ENCODE results near the gene XPO1. TPM values are rescaled to one million over a fixed set of nuclear protein-coding genes. Genes with fewer than 3 reads are reported as not detected.

Gene XPO1
- total and polyA plus RNA-seq, 2 of the 4 experiments (the other 2 are of a cell fraction): 78.5 to 104 TPM

DNA sequence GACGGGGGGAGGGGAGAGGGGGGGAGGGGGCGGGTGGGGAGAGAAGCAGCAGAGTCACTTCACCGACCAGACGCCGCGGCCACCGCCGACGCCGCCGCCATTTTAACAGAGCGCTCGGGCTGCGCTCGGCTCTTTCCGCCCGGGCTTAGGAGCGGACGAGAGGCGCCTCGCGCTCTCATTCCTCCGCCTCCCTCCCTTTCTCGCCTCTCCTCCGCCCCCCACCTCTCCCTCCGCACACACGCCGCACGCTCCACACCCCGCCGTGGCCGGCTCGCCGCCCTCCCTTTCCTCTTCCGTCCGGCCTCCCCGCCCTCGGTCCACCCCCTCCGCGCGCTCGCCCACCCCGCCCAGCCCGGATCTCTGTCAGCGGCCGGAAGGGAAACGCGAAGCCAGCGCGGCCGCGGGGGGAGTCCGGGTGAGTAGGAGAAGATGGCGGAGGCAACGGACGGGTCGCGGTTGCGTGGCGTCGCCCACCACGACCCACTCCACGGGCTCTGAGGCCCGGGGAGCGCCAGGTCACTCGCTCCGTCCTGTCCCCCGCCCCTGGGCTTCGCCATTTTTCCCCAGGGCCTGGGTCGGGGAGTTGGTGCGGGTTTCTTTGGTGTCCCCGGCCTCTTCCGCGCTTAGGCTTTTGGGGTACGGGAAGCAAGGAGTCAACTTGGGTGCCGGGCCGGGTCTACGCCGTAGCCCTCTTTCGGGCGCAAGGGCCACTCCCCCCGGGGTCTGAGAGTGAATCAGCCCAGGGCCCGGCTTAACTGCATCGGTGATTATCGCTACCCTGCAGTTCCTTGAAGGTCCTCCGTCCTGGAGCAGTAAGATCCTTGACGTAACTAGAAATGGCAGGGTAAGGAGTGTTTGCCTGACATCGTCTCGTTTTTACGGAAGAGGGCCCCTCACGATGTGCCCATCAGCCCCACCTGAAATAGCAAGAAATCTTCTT is 66.9 kb downstream of the XPO1 start, which contains the start of gene USP34:
Gene USP34, minus strand, starts transcription at position 123 of the 940 bp plus-strand sequence. CDS start 395 bp downstream, outside the sequence.
- DNase-seq (peak; percentile 95), ATAC-seq (ENCODE audit: low read depth) (peak; percentile 90)
- no peak within 1 kb of the TSS for H2BK15ac ChIP-seq (ENCODE audit: low read depth, low read length)
- peak within 1 kb of the TSS; percentile 98 for H3K4me2 ChIP-seq (ENCODE audit: low read depth, low read length)
- peak within 1 kb of the TSS; percentile 74 for H2AK5ac ChIP-seq (ENCODE audit: low read depth, low read length)
- peaks cover 11% of the 10 kb centered on the region for H3K36me3 ChIP-seq (ENCODE audit: control insufficient read depth, insufficient read depth, low read length)
- peak within 1 kb of the TSS; percentile 90 for H3K56ac ChIP-seq (ENCODE audit: extremely low read depth, insufficient read depth, low read length)
- H2AK9ac ChIP-seq (replicated peaks; ENCODE audit: low read depth, low read length, poor library complexity): peak within 1 kb of the TSS; percentile 99
- POLR2A ChIA-PET (ENCODE audit: unreplicated experiment): interaction anchor here (0.5 kb wide), 1 partner anchor 67 kb away, joined by 3 read pairs; no protein-coding TSS in a partner anchor
- H3K9ac ChIP-seq (ENCODE audit: low read depth, low read length): peak within 1 kb of the TSS; percentile 100
- no peaks in the 10 kb centered on the region for H3K27me3 ChIP-seq (ENCODE audit: control insufficient read depth, insufficient read depth, low read length)
- no peaks in the 10 kb centered on the region for H3K9me3 ChIP-seq (ENCODE audit: control insufficient read depth, insufficient read depth, low read length)
- peak within 1 kb of the TSS; percentile 89 to 91 for H4K8ac ChIP-seq (ENCODE audit: low read depth in 2 of 2, low read length in 2 of 2)
- WGBS, 2 experiments (ENCODE audit: extremely low coverage in 2 of 2, insufficient read length in 1 of 2): 0% methylated on average over 13 of the region's 91 CpGs; no CpG with 5 or more reads in 1 of the 2 experiments
- peak within 1 kb of the TSS; percentile 99 for H3K23ac ChIP-seq (ENCODE audit: low read depth, low read length)
- H4K20me1 ChIP-seq (ENCODE audit: insufficient read depth, low read length): peaks cover 19% of the 10 kb centered on the region
- H3K9me1 ChIP-seq (ENCODE audit: insufficient read depth, low read length): 0 out of 2 replicates have a peak, but pooled peaks cover 12% of the 10 kb centered on the region
- peak within 1 kb of the TSS; percentile 95 for H2BK5ac ChIP-seq (ENCODE audit: low read depth, low read length, poor library complexity, severe bottlenecking)
- dilution Hi-C loops (cut with HindIII; ENCODE audit: low sequenced_read_pairs, unreplicated experiment): no loop called here
- H2BK120ac ChIP-seq (ENCODE audit: low read depth, low read length): peak within 1 kb of the TSS; percentile 13
- H4K91ac ChIP-seq (ENCODE audit: insufficient read depth, low read depth, low read length): peak within 1 kb of the TSS; percentile 82
- in situ Hi-C loops (cut with MboI; ENCODE audit: low sequenced_read_pairs): no loop called here
- CTCF ChIA-PET: no interaction called here
- peak within 1 kb of the TSS; percentile 99 for H3K14ac ChIP-seq (replicated peaks; ENCODE audit: low read depth, low read length)
- peak within 1 kb of the TSS; percentile 98 for H3K27ac ChIP-seq (ENCODE audit: insufficient read depth, low read length)
- peak within 1 kb of the TSS; percentile 95 for H3K4me3 ChIP-seq (ENCODE audit: insufficient read depth, low read depth, low read length)
- intact Hi-C loops (cut with micrococcal nuclease): loop anchor here (1.0 kb wide), 1 partner anchor 65 kb away; no protein-coding TSS in a partner anchor
- no TSS peak for BruUV-seq (replicated peaks)
- no peak within 1 kb of the TSS for H2BK20ac ChIP-seq (ENCODE audit: low read depth, low read length)
- no peaks in the 10 kb centered on the region for H3K4me1 ChIP-seq (ENCODE audit: control insufficient read depth, insufficient read depth, low read length)
- H3K79me1 ChIP-seq (ENCODE audit: low read depth in 1 of 2, low read length in 2 of 2): peaks cover 19 to 44% of the 10 kb centered on the region in 2 experiments
- peak; percentile 97 for TF ChIP-seq POLR2A (IDR thresholded peaks at IDR 0.05; ENCODE audit: low read depth, low read length)
- TF ChIP-seq, protein P1, sequence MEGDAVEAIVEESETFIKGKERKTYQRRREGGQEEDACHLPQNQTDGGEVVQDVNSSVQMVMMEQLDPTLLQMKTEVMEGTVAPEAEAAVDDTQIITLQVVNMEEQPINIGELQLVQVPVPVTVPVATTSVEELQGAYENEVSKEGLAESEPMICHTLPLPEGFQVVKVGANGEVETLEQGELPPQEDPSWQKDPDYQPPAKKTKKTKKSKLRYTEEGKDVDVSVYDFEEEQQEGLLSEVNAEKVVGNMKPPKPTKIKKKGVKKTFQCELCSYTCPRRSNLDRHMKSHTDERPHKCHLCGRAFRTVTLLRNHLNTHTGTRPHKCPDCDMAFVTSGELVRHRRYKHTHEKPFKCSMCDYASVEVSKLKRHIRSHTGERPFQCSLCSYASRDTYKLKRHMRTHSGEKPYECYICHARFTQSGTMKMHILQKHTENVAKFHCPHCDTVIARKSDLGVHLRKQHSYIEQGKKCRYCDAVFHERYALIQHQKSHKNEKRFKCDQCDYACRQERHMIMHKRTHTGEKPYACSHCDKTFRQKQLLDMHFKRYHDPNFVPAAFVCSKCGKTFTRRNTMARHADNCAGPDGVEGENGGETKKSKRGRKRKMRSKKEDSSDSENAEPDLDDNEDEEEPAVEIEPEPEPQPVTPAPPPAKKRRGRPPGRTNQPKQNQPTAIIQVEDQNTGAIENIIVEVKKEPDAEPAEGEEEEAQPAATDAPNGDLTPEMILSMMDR (conservative IDR thresholded peaks at IDR 0.05; ENCODE audit: low read depth, low read length): no peak
- TF ChIP-seq BHLHE40 (IDR thresholded peaks at IDR 0.05; ENCODE audit: low read depth, low read length): peak; percentile 85
- no peak for TF ChIP-seq RFX5 (IDR thresholded peaks at IDR 0.05; ENCODE audit: low read depth, low read length)
- no peak for TF ChIP-seq RCOR1 (IDR thresholded peaks at IDR 0.05; ENCODE audit: insufficient replicate concordance, low read length)
- TF ChIP-seq NFE2L2 (IDR thresholded peaks at IDR 0.05; ENCODE audit: low read depth, low read length): no peak
- TF ChIP-seq RAD21 (IDR thresholded peaks at IDR 0.05; ENCODE audit: low read length): no peak; the same call in 1 of the 2 replicates
- TF ChIP-seq SMC3 (IDR thresholded peaks at IDR 0.05; ENCODE audit: low read depth, low read length): no peak
- peak; percentile 33; the same call in 1 of the 2 replicates for TF ChIP-seq MXI1 (IDR thresholded peaks at IDR 0.05; ENCODE audit: borderline replicate concordance, low read depth, low read length)
- peak; percentile 99 for TF ChIP-seq MAZ (IDR thresholded peaks at IDR 0.05; ENCODE audit: borderline replicate concordance, low read depth, low read length)
- peak within 1 kb of the TSS; percentile 95 for H3K4ac ChIP-seq (ENCODE audit: low read depth, low read length)
- peak within 1 kb of the TSS; percentile 90 for H3K18ac ChIP-seq (ENCODE audit: low read depth, low read length)
- H2AFZ ChIP-seq (replicated peaks; ENCODE audit: low read length, poor library complexity): peak within 1 kb of the TSS; percentile 97
- peak within 1 kb of the TSS; percentile 88 for H4K5ac ChIP-seq (ENCODE audit: low read depth, low read length)
